ENCODE results near the gene DLAT. TPM values are rescaled to one million over a fixed set of nuclear protein-coding genes. Genes with fewer than 3 reads are reported as not detected.
"Not testable (repeated sequence)": the region's sequence is repeated elsewhere in the genome, so short reads cannot be mapped to it uniquely, and the experiment has no call there.

DLAT gene
- total RNA-seq, 4 donors from 2014 or later, result 11.8 to 32.7 (median 24.7) TPM

GRCh38 chr11:112005422-112006094, 19.6 kb upstream of the DLAT start:
- Histone ChIP-seq H3K27ac (no peak overlapping the region), H3K27me3 (no peaks in the 10 kb centered on the region), H3K9me3 (peaks cover 0 to 4% of the 10 kb centered on the region in 2 donors), H3K4me3 (no peak overlapping the region), H3K36me3 (no peaks in the 10 kb centered on the region), H3K4me1 (no peaks in the 10 kb centered on the region)
- no peak for DNase-seq
- TF ChIP-seq POLR2A (IDR thresholded peaks at IDR 0.05), result no peak
- TF ChIP-seq CTCF (IDR thresholded peaks at IDR 0.05), result no peak
- intact Hi-C loops (cut with DNase I; ENCODE audit: low total_unique reads), result no loop called here

GRCh38 chr11:112006095-112006441, 19.1 kb upstream of the DLAT start:
- DNase-seq; H3K36me3 ChIP-seq; H3K4me1 ChIP-seq; H3K9me3 ChIP-seq; intact Hi-C loops (cut with DNase I; ENCODE audit: low total_unique reads); H3K4me3 ChIP-seq; H3K27ac ChIP-seq; H3K27me3 ChIP-seq: not testable (repeated sequence)

- H3K27ac ChIP-seq; H3K27me3 ChIP-seq; DNase-seq; H3K4me1 ChIP-seq; H3K9me3 ChIP-seq; intact Hi-C loops (cut with DNase I; ENCODE audit: low total_unique reads); H3K36me3 ChIP-seq; H3K4me3 ChIP-seq: not testable (repeated sequence)
These were observed 13.8 kb upstream of the DLAT start for GRCh38 chr11:112011451-112011850.

DNA sequence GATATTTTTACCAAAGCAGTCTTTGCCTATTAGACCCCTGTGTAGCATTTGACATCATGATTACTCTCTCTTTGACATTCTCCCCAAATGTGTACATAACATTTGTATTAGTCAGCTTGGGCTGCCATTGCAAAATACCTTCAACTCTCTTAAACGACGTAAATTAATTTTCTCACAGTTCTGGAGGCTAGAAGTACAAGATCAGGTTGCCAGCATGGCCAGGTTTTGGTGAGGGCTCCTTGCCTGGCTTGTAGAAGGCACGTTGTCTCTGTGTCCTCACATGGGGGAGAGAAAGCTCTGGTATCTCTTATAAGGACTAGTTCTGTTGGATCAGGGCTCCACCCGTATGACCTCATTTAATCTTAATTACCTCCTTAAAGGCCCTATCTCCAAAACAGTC, 12.3 kb upstream of the DLAT start:
- peak overlapping the region in 1 of 2 donors; percentile 33 for H3K27ac ChIP-seq
- TF ChIP-seq POLR2A (IDR thresholded peaks at IDR 0.05) (no peak), CTCF (IDR thresholded peaks at IDR 0.05) (no peak)
- intact Hi-C loops (cut with DNase I; ENCODE audit: low total_unique reads), result no loop called here
- no peak for DNase-seq
- peaks cover 0 to 4% of the 10 kb centered on the region in 2 donors for H3K9me3 ChIP-seq
- H3K4me1 ChIP-seq, result no peaks in the 10 kb centered on the region
- no peak overlapping the region for H3K4me3 ChIP-seq
- no peaks in the 10 kb centered on the region for H3K27me3 ChIP-seq
- H3K36me3 ChIP-seq, result no peaks in the 10 kb centered on the region

- intact Hi-C loops (cut with DNase I; ENCODE audit: low total_unique reads), result no loop called here
- no peak for TF ChIP-seq POLR2A (IDR thresholded peaks at IDR 0.05)
- no peak for TF ChIP-seq CTCF (IDR thresholded peaks at IDR 0.05)
- H3K36me3 ChIP-seq, result no peaks in the 10 kb centered on the region
- H3K27me3 ChIP-seq, result no peaks in the 10 kb centered on the region
- no peak for DNase-seq
- no peaks in the 10 kb centered on the region for H3K4me1 ChIP-seq
- peaks cover 0 to 4% of the 10 kb centered on the region in 2 donors for H3K9me3 ChIP-seq
- H3K4me3 ChIP-seq, result no peak overlapping the region
- no peak overlapping the region for H3K27ac ChIP-seq
These were observed 11.6 kb upstream of the DLAT start for GRCh38 chr11:112013497-112014164.

GRCh38 chr11:112016088-112016764, 9.0 kb upstream of the DLAT start:
- no peaks in the 10 kb centered on the region for H3K9me3 ChIP-seq
- H3K4me1 ChIP-seq, result no peaks in the 10 kb centered on the region
- H3K36me3 ChIP-seq, result no peaks in the 10 kb centered on the region
- H3K27ac ChIP-seq, result no peak overlapping the region
- no peak overlapping the region for H3K4me3 ChIP-seq
- H3K27me3 ChIP-seq, result no peaks in the 10 kb centered on the region
- intact Hi-C loops (cut with DNase I; ENCODE audit: low total_unique reads), result no loop called here
- no peak for TF ChIP-seq POLR2A (IDR thresholded peaks at IDR 0.05)
- TF ChIP-seq CTCF (IDR thresholded peaks at IDR 0.05), result no peak
- DNase-seq, result no peak

Measured in uterus (tissue), 4 donors.